ENCODE results near the gene CROCC.

GRCh38 chr1:16927711-16928485, 6.2 kb downstream of the CROCC start:
- TF ChIP-seq REST (IDR thresholded peaks at IDR 0.05; ENCODE audit: insufficient read depth in 1 of 2, low read depth in 2 of 2, low read length in 2 of 2) = no peak
- no peak; the same call in 1 of the 2 replicates for TF ChIP-seq POLR2AphosphoS5 (IDR thresholded peaks at IDR 0.05; ENCODE audit: low read depth, low read length)
- no peak for TF ChIP-seq FOXP2 (optimal IDR thresholded peaks at IDR 0.05; ENCODE audit: borderline replicate concordance, extremely low read depth, extremely low read length, insufficient read depth)

All from PFSK-1 (cell line).